ENCODE data around the gene SMCO4.
A peak's percentile ranks its signal among the peaks of the same experiment; 100 is the strongest.
"Not testable (repeated sequence)": the region's sequence is repeated elsewhere in the genome, so short reads cannot be mapped to it uniquely, and the experiment has no call there.

The SMCO4 gene

GRCh38 chr11:93543292-93543977 lies at the start of gene SMCO4:
TSS of gene SMCO4 (minus strand) at chr11:93543391. CDS start at chr11:93479189, 64,202 bp downstream.
- peak within 1 kb of the TSS; percentile 81 for H3K4me3 ChIP-seq (ENCODE audit: low read depth, low read length)
- DNase-seq (ENCODE audit: low read depth): peak; percentile 85
- TF ChIP-seq, protein P1, sequence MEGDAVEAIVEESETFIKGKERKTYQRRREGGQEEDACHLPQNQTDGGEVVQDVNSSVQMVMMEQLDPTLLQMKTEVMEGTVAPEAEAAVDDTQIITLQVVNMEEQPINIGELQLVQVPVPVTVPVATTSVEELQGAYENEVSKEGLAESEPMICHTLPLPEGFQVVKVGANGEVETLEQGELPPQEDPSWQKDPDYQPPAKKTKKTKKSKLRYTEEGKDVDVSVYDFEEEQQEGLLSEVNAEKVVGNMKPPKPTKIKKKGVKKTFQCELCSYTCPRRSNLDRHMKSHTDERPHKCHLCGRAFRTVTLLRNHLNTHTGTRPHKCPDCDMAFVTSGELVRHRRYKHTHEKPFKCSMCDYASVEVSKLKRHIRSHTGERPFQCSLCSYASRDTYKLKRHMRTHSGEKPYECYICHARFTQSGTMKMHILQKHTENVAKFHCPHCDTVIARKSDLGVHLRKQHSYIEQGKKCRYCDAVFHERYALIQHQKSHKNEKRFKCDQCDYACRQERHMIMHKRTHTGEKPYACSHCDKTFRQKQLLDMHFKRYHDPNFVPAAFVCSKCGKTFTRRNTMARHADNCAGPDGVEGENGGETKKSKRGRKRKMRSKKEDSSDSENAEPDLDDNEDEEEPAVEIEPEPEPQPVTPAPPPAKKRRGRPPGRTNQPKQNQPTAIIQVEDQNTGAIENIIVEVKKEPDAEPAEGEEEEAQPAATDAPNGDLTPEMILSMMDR (IDR thresholded peaks at IDR 0.05; ENCODE audit: insufficient read depth, low read depth, low read length, missing control alignments): peak; percentile 70

DNA sequence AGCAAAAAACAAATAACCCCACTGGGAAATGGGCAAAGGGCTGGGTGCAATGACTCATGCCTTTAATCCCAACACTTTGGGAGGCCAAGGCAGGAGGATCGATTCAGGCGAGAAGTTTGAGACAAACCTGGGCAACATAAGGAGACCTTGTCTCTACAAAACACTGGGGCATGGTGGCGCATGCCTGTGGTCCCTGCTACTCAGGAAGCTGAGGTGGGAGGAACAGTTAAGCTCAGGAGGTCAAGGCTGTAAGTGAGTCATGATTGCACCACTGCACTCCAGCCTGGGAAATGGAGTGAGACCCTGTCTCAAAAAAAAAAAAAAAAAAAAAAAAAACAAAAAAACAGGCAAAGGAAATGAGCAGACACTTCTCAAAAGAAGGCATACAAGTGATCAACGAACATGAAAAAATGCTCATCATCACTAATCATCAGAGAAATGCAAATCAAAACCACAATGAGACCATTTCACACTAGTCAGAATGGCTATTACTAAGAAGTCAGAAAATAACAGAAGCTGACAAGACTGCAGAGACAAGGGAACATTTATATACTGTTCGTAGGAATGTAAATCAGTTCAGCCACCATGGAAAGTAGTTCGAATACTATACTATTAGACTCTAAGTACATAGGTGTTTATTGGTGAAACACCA lies 48.2 kb upstream of the SMCO4 start:
- no peak overlapping the region for H3K4me3 ChIP-seq (ENCODE audit: low read depth, low read length)
- TF ChIP-seq, protein P1 (IDR thresholded peaks at IDR 0.05; ENCODE audit: insufficient read depth, low read depth, low read length, missing control alignments): no peak
- peak; percentile 53 for DNase-seq (ENCODE audit: low read depth)

GRCh38 chr11:93589347-93589746 lies 46.2 kb upstream of the SMCO4 start:
- DNase-seq (ENCODE audit: low read depth): no peak
- TF ChIP-seq, protein P1 (IDR thresholded peaks at IDR 0.05; ENCODE audit: insufficient read depth, low read depth, low read length, missing control alignments): no peak
- no peak overlapping the region for H3K4me3 ChIP-seq (ENCODE audit: low read depth, low read length)

- no peak overlapping the region for H3K4me3 ChIP-seq (ENCODE audit: low read depth, low read length)
- TF ChIP-seq, protein P1 (IDR thresholded peaks at IDR 0.05; ENCODE audit: insufficient read depth, low read depth, low read length, missing control alignments): no peak
- DNase-seq (ENCODE audit: low read depth): no peak
Measured at GRCh38 chr11:93587858-93588581, 44.8 kb upstream of the SMCO4 start.

DNA sequence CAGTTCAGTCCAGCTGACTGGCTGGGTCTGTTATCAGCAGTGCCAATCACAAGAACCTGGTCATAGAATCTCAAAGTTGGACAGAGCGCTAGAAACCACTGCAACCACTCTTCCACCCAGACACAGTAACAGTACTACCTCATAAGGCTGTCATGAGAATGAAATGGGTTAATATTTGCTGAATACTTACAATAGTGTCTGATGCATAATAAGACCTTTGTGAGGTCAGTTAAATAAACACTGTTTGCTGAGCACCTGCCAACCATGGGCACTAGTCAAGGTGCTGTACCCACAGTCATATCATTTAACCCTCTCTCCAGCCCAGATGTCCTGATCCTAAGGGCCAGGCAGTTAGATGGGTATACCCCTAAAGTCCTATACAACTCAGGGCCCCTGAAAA lies 44.2 kb upstream of the SMCO4 start:
- not testable (repeated sequence) for DNase-seq (ENCODE audit: low read depth); H3K4me3 ChIP-seq (ENCODE audit: low read depth, low read length)

DNA sequence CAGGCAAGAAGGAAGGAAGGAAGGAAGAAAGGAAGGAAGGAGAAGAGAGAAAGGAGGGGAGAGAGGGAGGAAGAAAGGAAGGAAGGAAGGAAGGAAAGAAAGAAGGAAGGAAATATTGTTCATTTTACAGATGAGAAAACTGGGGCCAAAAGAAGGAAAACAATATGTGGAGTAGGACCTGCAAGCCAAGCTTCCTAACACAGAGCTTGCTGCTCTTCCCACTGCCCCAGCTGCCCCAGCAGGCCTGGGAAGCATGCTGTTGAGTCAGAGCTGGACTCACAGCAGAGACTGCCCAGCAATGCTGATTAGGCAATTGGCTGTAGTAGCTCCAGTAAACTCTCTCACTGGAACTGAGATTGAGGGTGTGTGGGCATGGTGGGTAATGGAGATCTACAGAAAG lies 42.6 kb upstream of the SMCO4 start:
- TF ChIP-seq, protein P1 (IDR thresholded peaks at IDR 0.05; ENCODE audit: insufficient read depth, low read depth, low read length, missing control alignments): no peak
- no peak overlapping the region for H3K4me3 ChIP-seq (ENCODE audit: low read depth, low read length)
- no peak for DNase-seq (ENCODE audit: low read depth)

- TF ChIP-seq, protein P1 (IDR thresholded peaks at IDR 0.05; ENCODE audit: insufficient read depth, low read depth, low read length, missing control alignments): no peak
- H3K4me3 ChIP-seq (ENCODE audit: low read depth, low read length): no peak overlapping the region
- DNase-seq (ENCODE audit: low read depth): no peak
Measured at GRCh38 chr11:93583490-93583889, 40.3 kb upstream of the SMCO4 start.

Data from GM12865 (cell line).